ENCODE measurements around the gene DNAH12. TPM values are rescaled to one million over a fixed set of nuclear protein-coding genes. Genes with fewer than 3 reads are reported as not detected.
"Not testable (repeated sequence)": the region's sequence is repeated elsewhere in the genome, so short reads cannot be mapped to it uniquely, and the experiment has no call there.

Gene DNAH12
- total RNA-seq, 1 donor from 2014 or later: 0.23 TPM

GRCh38 chr3:57500506-57500905 lies 43.6 kb downstream of the DNAH12 start:
- Histone ChIP-seq H2AFZ (ENCODE audit: low read depth, low read length) (no peak overlapping the region), H3K79me2 (ENCODE audit: insufficient read depth, low read length) (no peaks in the 10 kb centered on the region), H3K27ac (ENCODE audit: low read depth, low read length) (no peak overlapping the region), H3K27me3 (ENCODE audit: insufficient read depth, low read length) (no peaks in the 10 kb centered on the region), H3K9ac (ENCODE audit: low read length) (no peak overlapping the region), H4K20me1 (ENCODE audit: insufficient read depth, low read length) (no peaks in the 10 kb centered on the region), H3K9me3 (ENCODE audit: insufficient read depth, low read depth, low read length) (no peaks in the 10 kb centered on the region), H3K36me3 (ENCODE audit: insufficient read depth, low read length) (no peaks in the 10 kb centered on the region), H3K4me3 (ENCODE audit: insufficient read depth, low read depth, low read length) (no peak overlapping the region), H3K4me1 (ENCODE audit: insufficient read depth, low read length) (no peaks in the 10 kb centered on the region), H3K4me2 (ENCODE audit: low read length) (no peak overlapping the region)
- Mint-ChIP-seq H3K4me3 (ENCODE audit: unreplicated experiment) (no peak overlapping the region), H3K27ac (ENCODE audit: unreplicated experiment) (no peak overlapping the region), H3K9me3 (ENCODE audit: unreplicated experiment) (no peaks in the 10 kb centered on the region), H3K4me1 (ENCODE audit: low read depth, unreplicated experiment) (no peaks in the 10 kb centered on the region), H3K36me3 (ENCODE audit: low read depth, unreplicated experiment) (no peaks in the 10 kb centered on the region), H3K27me3 (ENCODE audit: low read depth, unreplicated experiment) (no peaks in the 10 kb centered on the region)
- FAIRE-seq (no peak), DNase-seq (ENCODE audit: low read depth) (no peak)
- TF ChIP-seq CTCF (IDR thresholded peaks at IDR 0.05; ENCODE audit: insufficient read depth, low read depth, low read length): no peak
- TF ChIP-seq EZH2 (IDR thresholded peaks at IDR 0.05; ENCODE audit: insufficient read depth, low read length): no peak

- Histone ChIP-seq H3K79me2 (ENCODE audit: insufficient read depth, low read length) (no peaks in the 10 kb centered on the region), H3K27ac (ENCODE audit: low read depth, low read length) (no peak overlapping the region), H3K4me2 (ENCODE audit: low read length) (no peak overlapping the region), H3K9me3 (ENCODE audit: insufficient read depth, low read depth, low read length) (no peaks in the 10 kb centered on the region), H3K27me3 (ENCODE audit: insufficient read depth, low read length) (no peaks in the 10 kb centered on the region), H2AFZ (ENCODE audit: low read depth, low read length) (no peak overlapping the region), H3K4me1 (ENCODE audit: insufficient read depth, low read length) (no peaks in the 10 kb centered on the region), H3K36me3 (ENCODE audit: insufficient read depth, low read length) (no peaks in the 10 kb centered on the region), H3K9ac (ENCODE audit: low read length) (no peak overlapping the region), H4K20me1 (ENCODE audit: insufficient read depth, low read length) (no peaks in the 10 kb centered on the region), H3K4me3 (ENCODE audit: insufficient read depth, low read depth, low read length) (no peak overlapping the region)
- Mint-ChIP-seq H3K27ac (ENCODE audit: unreplicated experiment) (peak overlapping the region; percentile 69), H3K4me1 (ENCODE audit: low read depth, unreplicated experiment) (no peaks in the 10 kb centered on the region), H3K9me3 (ENCODE audit: unreplicated experiment) (no peaks in the 10 kb centered on the region), H3K27me3 (ENCODE audit: low read depth, unreplicated experiment) (no peaks in the 10 kb centered on the region), H3K4me3 (ENCODE audit: unreplicated experiment) (no peak overlapping the region), H3K36me3 (ENCODE audit: low read depth, unreplicated experiment) (no peaks in the 10 kb centered on the region)
- no peak for TF ChIP-seq CTCF (IDR thresholded peaks at IDR 0.05; ENCODE audit: insufficient read depth, low read depth, low read length)
- TF ChIP-seq EZH2 (IDR thresholded peaks at IDR 0.05; ENCODE audit: insufficient read depth, low read length): no peak
- FAIRE-seq (no peak), DNase-seq (ENCODE audit: low read depth) (no peak)
Observed at GRCh38 chr3:57497904-57498303, 46.2 kb downstream of the DNAH12 start.

GRCh38 chr3:57484563-57484962 lies 59.6 kb downstream of the DNAH12 start:
- no peaks in the 10 kb centered on the region for H3K27me3 ChIP-seq (ENCODE audit: insufficient read depth, low read length)
- H3K4me3 ChIP-seq (ENCODE audit: insufficient read depth, low read depth, low read length): no peak overlapping the region
- DNase-seq (ENCODE audit: low read depth) (no peak), FAIRE-seq (no peak)
- H3K4me2 ChIP-seq (ENCODE audit: low read length): no peak overlapping the region
- H3K79me2 ChIP-seq (ENCODE audit: insufficient read depth, low read length): no peaks in the 10 kb centered on the region
- no peak overlapping the region for H3K27ac Mint-ChIP-seq (ENCODE audit: unreplicated experiment)
- H3K9ac ChIP-seq (ENCODE audit: low read length): no peak overlapping the region
- H3K4me3 Mint-ChIP-seq (ENCODE audit: unreplicated experiment): no peak overlapping the region
- H3K9me3 Mint-ChIP-seq (ENCODE audit: unreplicated experiment): peaks cover 3% of the 10 kb centered on the region
- H3K36me3 Mint-ChIP-seq (ENCODE audit: low read depth, unreplicated experiment): no peaks in the 10 kb centered on the region
- no peaks in the 10 kb centered on the region for H3K4me1 ChIP-seq (ENCODE audit: insufficient read depth, low read length)
- H3K9me3 ChIP-seq (ENCODE audit: insufficient read depth, low read depth, low read length): no peaks in the 10 kb centered on the region
- H3K27me3 Mint-ChIP-seq (ENCODE audit: low read depth, unreplicated experiment): no peaks in the 10 kb centered on the region
- H2AFZ ChIP-seq (ENCODE audit: low read depth, low read length): no peak overlapping the region
- no peaks in the 10 kb centered on the region for H4K20me1 ChIP-seq (ENCODE audit: insufficient read depth, low read length)
- TF ChIP-seq EZH2 (IDR thresholded peaks at IDR 0.05; ENCODE audit: insufficient read depth, low read length) (no peak), CTCF (IDR thresholded peaks at IDR 0.05; ENCODE audit: insufficient read depth, low read depth, low read length) (no peak)
- no peak overlapping the region for H3K27ac ChIP-seq (ENCODE audit: low read depth, low read length)
- no peaks in the 10 kb centered on the region for H3K4me1 Mint-ChIP-seq (ENCODE audit: low read depth, unreplicated experiment)
- H3K36me3 ChIP-seq (ENCODE audit: insufficient read depth, low read length): no peaks in the 10 kb centered on the region

DNA sequence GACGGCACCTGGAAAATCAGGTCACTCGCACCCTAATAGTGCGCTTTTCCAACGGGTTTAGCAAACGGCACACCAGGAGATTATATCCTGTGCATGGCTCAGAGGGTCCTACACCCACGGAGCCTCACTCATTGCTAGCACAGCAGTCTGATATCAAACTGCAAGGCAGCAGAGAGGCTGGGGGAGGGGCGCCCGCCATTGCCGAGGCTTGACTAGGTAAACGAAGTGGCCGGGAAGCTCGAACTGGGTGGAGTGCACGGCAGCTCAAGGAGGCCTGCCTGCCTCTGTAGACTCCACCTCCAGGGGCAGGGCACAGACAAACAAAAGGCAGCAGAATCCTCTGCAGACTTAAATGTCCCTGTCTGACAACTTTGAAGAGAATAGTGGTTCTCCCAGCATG lies 67.0 kb downstream of the DNAH12 start:
- not testable (repeated sequence) for H2AFZ ChIP-seq (ENCODE audit: low read depth, low read length); H3K36me3 ChIP-seq (ENCODE audit: insufficient read depth, low read length); H3K27me3 ChIP-seq (ENCODE audit: insufficient read depth, low read length); H3K4me3 Mint-ChIP-seq (ENCODE audit: unreplicated experiment); H3K4me1 Mint-ChIP-seq (ENCODE audit: low read depth, unreplicated experiment); FAIRE-seq; H3K27ac Mint-ChIP-seq (ENCODE audit: unreplicated experiment); H3K9me3 ChIP-seq (ENCODE audit: insufficient read depth, low read depth, low read length); H4K20me1 ChIP-seq (ENCODE audit: insufficient read depth, low read length); H3K4me2 ChIP-seq (ENCODE audit: low read length); H3K27ac ChIP-seq (ENCODE audit: low read depth, low read length); H3K4me1 ChIP-seq (ENCODE audit: insufficient read depth, low read length); DNase-seq (ENCODE audit: low read depth); H3K36me3 Mint-ChIP-seq (ENCODE audit: low read depth, unreplicated experiment); H3K9ac ChIP-seq (ENCODE audit: low read length); H3K79me2 ChIP-seq (ENCODE audit: insufficient read depth, low read length); H3K4me3 ChIP-seq (ENCODE audit: insufficient read depth, low read depth, low read length); H3K27me3 Mint-ChIP-seq (ENCODE audit: low read depth, unreplicated experiment)
- peaks cover 18% of the 10 kb centered on the region for H3K9me3 Mint-ChIP-seq (ENCODE audit: unreplicated experiment)

Data from astrocyte (in vitro differentiated cells and primary cell).